ENCODE data around the gene DPM3. TPM values are rescaled to one million over a fixed set of nuclear protein-coding genes. Genes with fewer than 3 reads are reported as not detected.
A peak's percentile ranks its signal among the peaks of the same experiment; 100 is the strongest.

The DPM3 gene
- total and polyA plus RNA-seq, 2 donors (not counting 1 experiment from before 2014, with no cell fraction given), result 39.9 to 97.3 TPM

DNA sequence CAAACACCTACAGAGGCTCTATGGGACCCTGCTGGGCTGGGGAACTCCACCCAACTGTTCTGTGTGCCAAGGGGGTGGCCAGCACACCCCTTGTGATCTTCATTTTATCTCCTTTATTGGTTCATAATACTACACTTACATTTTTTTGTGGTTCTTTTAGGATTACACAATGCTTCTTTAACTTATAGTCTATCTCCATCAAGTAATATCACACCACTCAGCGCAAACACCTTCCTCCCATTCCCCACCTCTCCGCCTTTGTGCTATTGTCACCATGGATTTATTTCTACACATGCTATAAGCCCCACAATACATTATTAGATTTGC lies 45.7 kb downstream of the DPM3 start:
- Histone ChIP-seq H3K27me3 (replicated peaks in 1 of 4; ENCODE audit: control extremely low read depth in 1 of 4, control insufficient read depth in 3 of 4, insufficient read depth in 4 of 4, low read length in 3 of 4) (peaks cover 0 to 11% (median 4%) of the 10 kb centered on the region in 4 experiments), H3K9me3 (ENCODE audit: control extremely low read depth in 1 of 3, control insufficient read depth in 2 of 3, insufficient read depth in 1 of 3, low read length in 2 of 3) (peaks cover 0 to 3% (median 0%) of the 10 kb centered on the region in 3 donors), H3K27ac (ENCODE audit: low read length in 2 of 2) (no peak overlapping the region), H3K36me3 (replicated peaks in 1 of 2; ENCODE audit: control extremely low read depth in 1 of 2, control insufficient read depth in 1 of 2, extremely low read depth in 1 of 2, insufficient read depth in 2 of 2, low read length in 1 of 2) (no peaks in the 10 kb centered on the region), H3K9ac (ENCODE audit: low read length) (no peak overlapping the region), H3K4me2 (replicated peaks; ENCODE audit: low read depth, low read length, poor library complexity, severe bottlenecking) (no peak overlapping the region), H2AFZ (ENCODE audit: insufficient read depth, low read depth, low read length, poor library complexity, severe bottlenecking) (no peak overlapping the region), H3K79me2 (ENCODE audit: control insufficient read depth, insufficient read depth, low read length) (no peaks in the 10 kb centered on the region), H4K20me1 (ENCODE audit: control insufficient read depth, insufficient read depth, low read length, poor library complexity, severe bottlenecking) (no peaks in the 10 kb centered on the region), H3K4me3 (ENCODE audit: control extremely low read depth in 1 of 5, extremely low read depth in 1 of 5, insufficient read depth in 1 of 5, low read depth in 2 of 5, low read length in 4 of 5) (no peak overlapping the region), H3K4me1 (ENCODE audit: control insufficient read depth in 2 of 2, insufficient read depth in 2 of 2, low read length in 2 of 2) (peaks cover 9 to 11% of the 10 kb centered on the region in 2 donors)
- POLR2A ChIA-PET, result no interaction called here
- no peak for DNase-seq
- intact Hi-C loops (cut with micrococcal nuclease), result loop anchor here (5.0 kb wide), 2 partner anchors 33 to 498 kb away; partner anchors contain the start of gene EFNA1
- no peak overlapping the region for H3K4me3 Mint-ChIP-seq
- H3K9me3 Mint-ChIP-seq (ENCODE audit: insufficient read depth), result no peaks in the 10 kb centered on the region
- H3K4me1 Mint-ChIP-seq, result peaks cover 6% of the 10 kb centered on the region
- no peak overlapping the region for H3K27ac Mint-ChIP-seq
- TF ChIP-seq EZH2 (IDR thresholded peaks at IDR 0.05; ENCODE audit: borderline replicate concordance, insufficient read depth, low read depth, low read length, poor library complexity, severe bottlenecking) (no peak), CTCF (IDR thresholded peaks at IDR 0.05) (no peak)
- peaks cover 15% of the 10 kb centered on the region for H3K27me3 Mint-ChIP-seq
- WGBS (ENCODE audit: insufficient coverage), result 100% methylated on average over 2 of the region's 2 CpGs
- CTCF ChIA-PET, result interaction anchor here (1.0 to 2.5 kb wide), 6 partner anchors 9 to 78 kb away, joined by 3 to 44 read pairs (median 5); partner anchors contain the start of gene KRTCAP2
- no peak for ATAC-seq (ENCODE audit: low read depth)

GRCh38 chr1:155093911-155094621 lies 46.3 kb downstream of the DPM3 start:
- H3K4me2 ChIP-seq (replicated peaks; ENCODE audit: low read depth, low read length, poor library complexity, severe bottlenecking), result no peak overlapping the region
- TF ChIP-seq CTCF (IDR thresholded peaks at IDR 0.05) (peak; percentile 29), EZH2 (IDR thresholded peaks at IDR 0.05; ENCODE audit: borderline replicate concordance, insufficient read depth, low read depth, low read length, poor library complexity, severe bottlenecking) (no peak)
- CTCF ChIA-PET, result interaction anchor here (1.3 to 6.8 kb wide), 5 partner anchors 50 to 79 kb away, joined by 3 to 307 read pairs (median 15); partner anchors contain the start of gene KRTCAP2
- peaks cover 0 to 3% (median 0%) of the 10 kb centered on the region in 3 donors for H3K9me3 ChIP-seq (ENCODE audit: control extremely low read depth in 1 of 3, control insufficient read depth in 2 of 3, insufficient read depth in 1 of 3, low read length in 2 of 3)
- H3K9ac ChIP-seq (ENCODE audit: low read length), result no peak overlapping the region
- H3K27me3 ChIP-seq (replicated peaks in 1 of 4; ENCODE audit: control extremely low read depth in 1 of 4, control insufficient read depth in 3 of 4, insufficient read depth in 4 of 4, low read length in 3 of 4), result peaks cover 0 to 11% (median 4%) of the 10 kb centered on the region in 4 experiments
- H3K4me1 Mint-ChIP-seq, result peaks cover 6% of the 10 kb centered on the region
- no peaks in the 10 kb centered on the region for H3K9me3 Mint-ChIP-seq (ENCODE audit: insufficient read depth)
- POLR2A ChIA-PET, result no interaction called here
- H3K4me3 Mint-ChIP-seq, result no peak overlapping the region
- ATAC-seq (ENCODE audit: low read depth), result no peak
- no peaks in the 10 kb centered on the region for H4K20me1 ChIP-seq (ENCODE audit: control insufficient read depth, insufficient read depth, low read length, poor library complexity, severe bottlenecking)
- DNase-seq, result peak; percentile 51
- no peak overlapping the region for H3K27ac Mint-ChIP-seq
- H3K27ac ChIP-seq (ENCODE audit: low read length in 2 of 2), result no peak overlapping the region
- H3K4me3 ChIP-seq (ENCODE audit: control extremely low read depth in 1 of 5, extremely low read depth in 1 of 5, insufficient read depth in 1 of 5, low read depth in 2 of 5, low read length in 4 of 5), result no peak overlapping the region
- intact Hi-C loops (cut with micrococcal nuclease), result loop anchor here (5.0 kb wide), 2 partner anchors 33 to 498 kb away; partner anchors contain the start of gene EFNA1
- no peaks in the 10 kb centered on the region for H3K79me2 ChIP-seq (ENCODE audit: control insufficient read depth, insufficient read depth, low read length)
- peaks cover 9 to 11% of the 10 kb centered on the region in 2 donors for H3K4me1 ChIP-seq (ENCODE audit: control insufficient read depth in 2 of 2, insufficient read depth in 2 of 2, low read length in 2 of 2)
- H3K36me3 ChIP-seq (replicated peaks in 1 of 2; ENCODE audit: control extremely low read depth in 1 of 2, control insufficient read depth in 1 of 2, extremely low read depth in 1 of 2, insufficient read depth in 2 of 2, low read length in 1 of 2), result no peaks in the 10 kb centered on the region
- WGBS (ENCODE audit: insufficient coverage), result 39% methylated on average over 10 of the region's 13 CpGs
- H2AFZ ChIP-seq (ENCODE audit: insufficient read depth, low read depth, low read length, poor library complexity, severe bottlenecking), result no peak overlapping the region
- peaks cover 15% of the 10 kb centered on the region for H3K27me3 Mint-ChIP-seq

All from B cell (primary cell).